ENCODE results near the gene STARD10. TPM values are rescaled to one million over a fixed set of nuclear protein-coding genes. Genes with fewer than 3 reads are reported as not detected.
A peak's percentile ranks its signal among the peaks of the same experiment; 100 is the strongest.

Gene STARD10
- total RNA-seq (10 to 100 TPM; 29.9 to 60.1 (median 43.9) TPM), polyA plus RNA-seq (100 to 1,000 TPM; 286 to 900 (median 781) TPM)

- 2% methylated on average over 55 of the region's 55 CpGs for WGBS, 2 donors
- intact Hi-C loops (cut with DNase I) = loop anchor here (1.0 to 10.0 kb wide), 4 partner anchors 21 to 209 kb away; partner anchors contain the start of genes ARAP1 and ATG16L2
These were observed at the start of gene STARD10 for GRCh38 chr11:72793425-72794367. Gene STARD10 (minus strand): TSS chr11:72794047. CDS start chr11:72781181, 12,866 bp downstream.

GRCh38 chr11:72842653-72843330, 48.9 kb upstream of the STARD10 start:
- Histone ChIP-seq H3K4me1 (no peaks in the 10 kb centered on the region), H3K27me3 (no peaks in the 10 kb centered on the region), H3K4me3 (no peak overlapping the region), H3K27ac (no peak overlapping the region), H3K9me3 (no peaks in the 10 kb centered on the region), H3K36me3 (peaks cover 0 to 56% (median 10%) of the 10 kb centered on the region in 4 donors)
- intact Hi-C loops (cut with DNase I) = no loop called here
- TF ChIP-seq CTCF (IDR thresholded peaks at IDR 0.05) (no peak), POLR2AphosphoS5 (IDR thresholded peaks at IDR 0.05) (peak in 1 of 4 donors; percentile 18)
- no peak for DNase-seq
- WGBS, 2 donors = 77 to 84% methylated on average over 14 of the region's 14 CpGs

More at GRCh38 chr11:72793425-72794367, at the start of gene STARD10:
- peak within 1 kb of the TSS; percentile 88 to 95 (median 90) for H3K27ac ChIP-seq
- peak in 1 of 2 donors; percentile 7 for TF ChIP-seq POLR2A (IDR thresholded peaks at IDR 0.05)
- peak; percentile 61 to 79 (median 76) for TF ChIP-seq POLR2AphosphoS5 (IDR thresholded peaks at IDR 0.05)
- TF ChIP-seq EP300 (IDR thresholded peaks at IDR 0.05) = peak in 1 of 4 donors; percentile 82
- TF ChIP-seq CTCF (IDR thresholded peaks at IDR 0.05) = peak; percentile 91 to 100 (median 100)
- peaks cover 0 to 23% (median 19%) of the 10 kb centered on the region in 4 donors for H3K4me1 ChIP-seq
- peak within 1 kb of the TSS; percentile 44 to 68 (median 64) for H3K4me3 ChIP-seq
- H3K36me3 ChIP-seq = no peaks in the 10 kb centered on the region
- H3K27me3 ChIP-seq = no peaks in the 10 kb centered on the region
- H3K9me3 ChIP-seq = no peaks in the 10 kb centered on the region
- peak; percentile 97 for DNase-seq

- no peak overlapping the region for H3K4me3 ChIP-seq
- no peaks in the 10 kb centered on the region for H3K4me1 ChIP-seq
- TF ChIP-seq EP300 (IDR thresholded peaks at IDR 0.05) (no peak), CTCF (IDR thresholded peaks at IDR 0.05) (no peak), POLR2AphosphoS5 (IDR thresholded peaks at IDR 0.05) (no peak), POLR2A (IDR thresholded peaks at IDR 0.05) (no peak)
- 80 to 83% methylated on average over 5 of the region's 5 CpGs for WGBS, 2 donors
- no peaks in the 10 kb centered on the region for H3K27me3 ChIP-seq
- intact Hi-C loops (cut with DNase I) = no loop called here
- no peak for DNase-seq
- no peaks in the 10 kb centered on the region for H3K9me3 ChIP-seq
- H3K27ac ChIP-seq = no peak overlapping the region
- H3K36me3 ChIP-seq = peaks cover 0 to 62% (median 12%) of the 10 kb centered on the region in 4 donors
These were observed 48.3 kb upstream of the STARD10 start for GRCh38 chr11:72842126-72842525.

GRCh38 chr11:72841397-72841796, 47.5 kb upstream of the STARD10 start:
- no peak for DNase-seq
- H3K27me3 ChIP-seq = no peaks in the 10 kb centered on the region
- H3K4me1 ChIP-seq = peaks cover 0 to 2% (median 0%) of the 10 kb centered on the region in 4 donors
- TF ChIP-seq POLR2AphosphoS5 (IDR thresholded peaks at IDR 0.05) (no peak), EP300 (IDR thresholded peaks at IDR 0.05) (no peak), CTCF (IDR thresholded peaks at IDR 0.05) (no peak), POLR2A (IDR thresholded peaks at IDR 0.05) (no peak)
- H3K9me3 ChIP-seq = no peaks in the 10 kb centered on the region
- peaks cover 0 to 64% (median 12%) of the 10 kb centered on the region in 4 donors for H3K36me3 ChIP-seq
- H3K4me3 ChIP-seq = no peak overlapping the region
- intact Hi-C loops (cut with DNase I) = no loop called here
- no peak overlapping the region for H3K27ac ChIP-seq
- WGBS, 2 donors = 91 to 92% methylated on average over 7 of the region's 7 CpGs
